OCI-LY7 (cell line): ENCODE data around the gene CYRIA. TPM values are rescaled to one million over a fixed set of nuclear protein-coding genes. Genes with fewer than 3 reads are reported as not detected.
A peak's percentile ranks its signal among the peaks of the same experiment; 100 is the strongest.

Source experiments
- BruUV-seq: library from RNA; stranded (reverse); fragments of 400-500 nt; replicated peaks from 2 replicates; lab custom pipeline; 2021; lab: Mats Ljungman, UMichigan
- CTCF ChIA-PET: fragments of 300-600 bp; sonication (Branson Sonifier 250); formaldehyde crosslinking; loops from one replicate; lab custom pipeline; 2022; ENCODE audit warnings: antibody characterized with exemption; ENCODE audit not compliant: unreplicated experiment; lab: Charles Lee
- POLR2A ChIA-PET: fragments of 300-600 bp; sonication (Branson Sonifier 250); formaldehyde crosslinking; loops from one replicate; lab custom pipeline; 2022; ENCODE audit warnings: antibody characterized with exemption; lab: Charles Lee
- DNase-seq: peaks from one replicate; pipeline ENCODE4 v3.0.0-alpha.2; 2015; ENCODE audit warnings: low spot score
- H2AFZ ChIP-seq: fragments of 200-600 bp; sonication (generic), shearing (Covaris generic); 2 replicates; pipeline ENCODE4 v1.6.1; 2014; ENCODE audit warnings: mild to moderate bottlenecking, antibody characterized with exemption, low read length, moderate library complexity
- H3K27ac ChIP-seq: fragments of 200-600 bp; sonication (generic); 2 replicates; pipeline ENCODE4 v1.5.1; 2014; ENCODE audit warnings: mixed run types, low read depth, mild to moderate bottlenecking, moderate library complexity, low read length, inconsistent platforms; ENCODE audit not compliant: poor library complexity, severe bottlenecking
- H3K36me3 ChIP-seq: fragments of 200-600 bp; sonication (generic); 2 replicates; pipeline ENCODE4 v1.6.1; 2014; ENCODE audit warnings: mild to moderate bottlenecking, antibody characterized with exemption, low read length, moderate library complexity, mixed read lengths; ENCODE audit not compliant: insufficient read depth
- H3K4me1 ChIP-seq: fragments of 200-600 bp; sonication (generic); 2 replicates; pipeline ENCODE4 v1.5.1; 2014; ENCODE audit warnings: mild to moderate bottlenecking, low read length; ENCODE audit not compliant: insufficient read depth, poor library complexity, severe bottlenecking
- H3K4me2 ChIP-seq: fragments of 200-600 bp; sonication (generic); 2 replicates; pipeline ENCODE4 v1.6.1; 2014; ENCODE audit warnings: mild to moderate bottlenecking, low read length
- H3K4me3 ChIP-seq: fragments of 200-600 bp; sonication (generic); 2 replicates; pipeline ENCODE4 v1.5.1; 2014; ENCODE audit warnings: mild to moderate bottlenecking, low read depth, low read length; ENCODE audit not compliant: poor library complexity, severe bottlenecking
- H3K79me2 ChIP-seq: fragments of 200-600 bp; sonication (generic); 2 replicates; pipeline ENCODE4 v1.6.1; 2016; ENCODE audit warnings: low read depth, mild to moderate bottlenecking, low read length, moderate library complexity, mixed read lengths; ENCODE audit not compliant: insufficient read depth
- H3K9me2 ChIP-seq: fragments of 200-600 bp; sonication (generic); 2 replicates; pipeline ENCODE4 v1.6.1; 2016; ENCODE audit warnings: mild to moderate bottlenecking, low read length, mixed read lengths; ENCODE audit not compliant: insufficient read depth
- H3K9me3 ChIP-seq: fragments of 200-600 bp; sonication (generic); 2 replicates; pipeline ENCODE4 v1.6.1; 2014; ENCODE audit warnings: mild to moderate bottlenecking, mixed run types, low read length, mixed read lengths
- H4K20me1 ChIP-seq: fragments of 200-600 bp; sonication (generic); 2 replicates; pipeline ENCODE4 v1.6.1; 2014; ENCODE audit warnings: mild to moderate bottlenecking, antibody characterized with exemption, low read length, moderate library complexity, mixed read lengths; ENCODE audit not compliant: insufficient read depth
- EZH2phosphoT487 ChIP-seq: fragments of 200-600 bp; sonication (generic); IDR thresholded peaks from 2 replicates; pipeline ENCODE4 v1.6.1; 2018; ENCODE audit warnings: low read depth, borderline replicate concordance, mild to moderate bottlenecking, mixed run types, antibody characterized with exemption, low read length, moderate library complexity, mixed read lengths
- intact Hi-C: fragments of 100-400 bp; cut with micrococcal nuclease; formaldehyde crosslinking; loops from one replicate; pipeline ENCODE4 v1.10.0; 2022; ENCODE audit not compliant: unreplicated experiment
- total RNA-seq, 2 experiments: library from RNA; depleted of rRNA in 1 of 2; stranded (reverse); fragments of >200 nt in 1 of 2; shearing (Covaris generic) in 1 of 2; gene quantifications; 2 replicates each; pipeline ENCODE4 v1.2.3, GENCODE V29; 2014 to 2022
- TF ChIP-seq, protein P1 (sequence below): fragments of 200-600 bp; sonication (generic); conservative IDR thresholded peaks from 2 replicates; pipeline ENCODE4 v1.5.1; 2014; ENCODE audit warnings: mild to moderate bottlenecking, antibody characterized with exemption, low read length, moderate library complexity, mixed read lengths

The CYRIA gene
- total RNA-seq, 2 experiments from 2014 or later = 5.0 to 11.7 TPM

- Histone ChIP-seq H3K4me2 (peak overlapping the region; percentile 73), H4K20me1 (no peaks in the 10 kb centered on the region), H3K4me1 (peaks cover 93% of the 10 kb centered on the region), H3K79me2 (peaks cover 27% of the 10 kb centered on the region; the same call in 1 of the 2 replicates), H2AFZ (peak overlapping the region; percentile 43; the same call in 1 of the 2 replicates), H3K4me3 (no peak overlapping the region), H3K9me3 (no peaks in the 10 kb centered on the region), H3K36me3 (no peaks in the 10 kb centered on the region), H3K27ac (peak overlapping the region; percentile 87), H3K9me2 (no peaks in the 10 kb centered on the region)
- BruUV-seq = no TSS peak
- intact Hi-C loops = loop anchor here (10.0 kb wide), 1 partner anchor 1101 kb away; the partner anchor contains the start of genes GEN1 and SMC6
- ChIA-PET CTCF (interaction anchor here (1.3 to 14.7 kb wide), 2 partner anchors 27 to 39 kb away, joined by 3 to 149 read pairs; no protein-coding TSS in a partner anchor), POLR2A (interaction anchor here (0.7 to 17.9 kb wide), 8 partner anchors 9 to 35 kb away, joined by 3 to 414 read pairs (median 5); partner anchors contain the start of gene CYRIA)
- no peak for TF ChIP-seq EZH2phosphoT487
- TF ChIP-seq, protein P1, sequence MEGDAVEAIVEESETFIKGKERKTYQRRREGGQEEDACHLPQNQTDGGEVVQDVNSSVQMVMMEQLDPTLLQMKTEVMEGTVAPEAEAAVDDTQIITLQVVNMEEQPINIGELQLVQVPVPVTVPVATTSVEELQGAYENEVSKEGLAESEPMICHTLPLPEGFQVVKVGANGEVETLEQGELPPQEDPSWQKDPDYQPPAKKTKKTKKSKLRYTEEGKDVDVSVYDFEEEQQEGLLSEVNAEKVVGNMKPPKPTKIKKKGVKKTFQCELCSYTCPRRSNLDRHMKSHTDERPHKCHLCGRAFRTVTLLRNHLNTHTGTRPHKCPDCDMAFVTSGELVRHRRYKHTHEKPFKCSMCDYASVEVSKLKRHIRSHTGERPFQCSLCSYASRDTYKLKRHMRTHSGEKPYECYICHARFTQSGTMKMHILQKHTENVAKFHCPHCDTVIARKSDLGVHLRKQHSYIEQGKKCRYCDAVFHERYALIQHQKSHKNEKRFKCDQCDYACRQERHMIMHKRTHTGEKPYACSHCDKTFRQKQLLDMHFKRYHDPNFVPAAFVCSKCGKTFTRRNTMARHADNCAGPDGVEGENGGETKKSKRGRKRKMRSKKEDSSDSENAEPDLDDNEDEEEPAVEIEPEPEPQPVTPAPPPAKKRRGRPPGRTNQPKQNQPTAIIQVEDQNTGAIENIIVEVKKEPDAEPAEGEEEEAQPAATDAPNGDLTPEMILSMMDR = no peak
- no peak for DNase-seq
Measured at GRCh38 chr2:16653799-16654198, 11.8 kb downstream of the CYRIA start.

DNA sequence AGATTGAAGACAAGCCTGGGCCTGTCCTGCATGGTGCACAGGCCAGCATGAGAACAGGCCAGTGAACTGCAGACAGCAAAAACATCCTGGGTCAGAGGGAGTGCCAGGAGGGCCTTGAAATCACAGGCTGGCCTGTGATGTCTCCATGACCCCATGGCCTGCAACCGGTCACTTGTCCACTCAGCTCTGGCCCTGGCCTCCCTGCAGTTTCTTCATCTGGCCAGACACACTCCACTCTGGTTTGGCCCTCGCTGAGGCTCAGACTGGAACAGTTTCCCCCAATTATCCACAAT, 12.6 kb downstream of the CYRIA start:
- Histone ChIP-seq H3K79me2 (peaks cover 25% of the 10 kb centered on the region; the same call in 1 of the 2 replicates), H3K27ac (no peak overlapping the region), H3K9me3 (no peaks in the 10 kb centered on the region), H3K9me2 (no peaks in the 10 kb centered on the region), H4K20me1 (no peaks in the 10 kb centered on the region), H2AFZ (no peak overlapping the region; the same call in 1 of the 2 replicates), H3K36me3 (no peaks in the 10 kb centered on the region), H3K4me2 (no peak overlapping the region), H3K4me3 (no peak overlapping the region), H3K4me1 (peaks cover 92% of the 10 kb centered on the region)
- BruUV-seq = no TSS peak
- CTCF ChIA-PET = interaction anchor here (14.7 kb wide), 1 partner anchor 26 kb away, joined by 149 read pairs; no protein-coding TSS in a partner anchor
- intact Hi-C loops = loop anchor here (10.0 kb wide), 1 partner anchor 1102 kb away; the partner anchor contains the start of genes GEN1 and SMC6
- no peak for TF ChIP-seq EZH2phosphoT487
- TF ChIP-seq, protein P1 = no peak
- POLR2A ChIA-PET = interaction anchor here (1.1 to 17.9 kb wide), 5 partner anchors 13 to 34 kb away, joined by 3 to 414 read pairs (median 9); partner anchors contain the start of gene CYRIA
- DNase-seq = no peak
